ENCODE results near the gene PLCB4. TPM values are rescaled to one million over a fixed set of nuclear protein-coding genes. Genes with fewer than 3 reads are reported as not detected.

The PLCB4 gene
- total and polyA plus RNA-seq, 7 experiments from 2014 or later = 0.05 to 0.09 TPM; not detected in 5

DNA sequence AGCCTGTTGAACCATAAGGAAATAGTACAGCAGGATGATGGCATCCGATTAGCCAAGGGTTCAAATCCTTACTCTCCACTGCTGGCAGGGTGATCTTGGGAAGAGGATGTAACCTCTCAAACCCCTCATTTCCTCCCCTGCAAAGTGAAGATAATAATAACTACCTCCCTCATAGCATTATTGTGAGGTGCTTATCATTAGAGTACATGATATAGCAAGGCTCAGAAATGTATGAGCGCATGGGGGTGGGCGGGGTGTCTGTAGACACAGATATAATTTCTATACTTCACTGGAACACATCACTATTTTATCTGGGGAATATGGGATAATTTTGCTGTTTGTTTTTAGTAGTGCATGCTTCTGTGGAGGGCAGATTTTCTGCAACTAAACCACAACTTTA, 355.7 kb downstream of the PLCB4 start:
- Histone ChIP-seq H3K4me3 (ENCODE audit: low read length) (no peak overlapping the region), H3K27me3 (ENCODE audit: control insufficient read depth in 2 of 2, insufficient read depth in 2 of 2, low read length in 2 of 2) (no peaks in the 10 kb centered on the region), H3K9me3 (ENCODE audit: control insufficient read depth in 2 of 3, low read length in 3 of 3) (no peaks in the 10 kb centered on the region), H3K36me3 (ENCODE audit: control insufficient read depth in 2 of 3, insufficient read depth in 3 of 3, low read length in 3 of 3) (no peaks in the 10 kb centered on the region), H3K27ac (ENCODE audit: low read depth, low read length) (no peak overlapping the region), H3K4me1 (ENCODE audit: control insufficient read depth in 2 of 2, insufficient read depth in 2 of 2, low read length in 2 of 2) (no peaks in the 10 kb centered on the region)
- POLR2A ChIA-PET = no interaction called here
- Mint-ChIP-seq H3K27ac (no peak overlapping the region), H3K4me1 (no peaks in the 10 kb centered on the region), H3K36me3 (no peaks in the 10 kb centered on the region), H3K27me3 (peaks cover 0 to 11% (median 0%) of the 10 kb centered on the region in 5 donors), H3K9me3 (peaks cover 0 to 6% (median 0%) of the 10 kb centered on the region in 11 donors), H3K4me3 (no peak overlapping the region)
- CTCF ChIA-PET = no interaction called here
- ATAC-seq (no peak), DNase-seq (no peak)
- intact Hi-C loops (cut with micrococcal nuclease) = no loop called here

DNA sequence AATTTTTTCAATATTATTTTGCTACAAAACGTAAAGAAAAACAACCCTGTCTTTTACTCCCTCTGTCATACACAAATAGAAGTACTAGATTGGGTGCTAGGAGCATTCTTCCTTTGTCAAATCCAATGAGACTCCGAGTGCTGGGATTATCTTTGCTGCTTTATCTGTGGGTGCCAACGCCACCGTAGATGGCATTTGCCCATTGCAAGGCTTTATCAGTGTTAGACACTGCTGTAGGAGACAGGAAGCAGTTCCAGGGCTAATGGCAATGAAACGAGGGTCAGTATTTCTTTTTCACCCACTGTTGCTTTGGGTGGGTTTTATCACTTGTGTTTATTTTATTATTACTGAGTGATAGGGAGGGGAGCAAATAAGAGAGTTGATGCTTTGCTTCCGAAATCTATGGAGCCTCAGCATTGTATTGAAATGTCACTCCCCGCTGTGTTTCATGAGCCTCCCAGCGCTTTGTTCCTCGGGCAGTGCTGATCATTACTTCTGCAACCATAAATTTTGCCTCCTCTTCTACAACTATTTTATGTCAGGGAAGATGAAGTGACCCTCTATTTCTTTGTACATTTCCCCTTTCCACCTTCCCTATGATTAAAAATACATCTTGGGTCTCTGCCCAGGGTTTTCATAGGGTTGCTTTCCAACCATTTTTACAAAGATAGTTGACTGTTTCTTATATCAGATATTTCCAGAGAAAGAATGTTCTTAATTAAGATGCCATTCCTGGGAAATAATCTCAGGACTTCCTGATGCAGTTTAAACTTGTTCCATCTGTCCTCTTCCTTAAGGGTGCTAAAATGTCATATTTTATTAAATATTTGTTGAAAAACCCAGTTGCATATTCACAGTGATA, 358.8 kb downstream of the PLCB4 start:
- no peak overlapping the region for H3K27ac Mint-ChIP-seq
- H3K36me3 Mint-ChIP-seq = no peaks in the 10 kb centered on the region
- intact Hi-C loops (cut with micrococcal nuclease) = no loop called here
- ATAC-seq = no peak
- DNase-seq = no peak
- Histone ChIP-seq H3K36me3 (ENCODE audit: control insufficient read depth in 2 of 3, insufficient read depth in 3 of 3, low read length in 3 of 3) (no peaks in the 10 kb centered on the region), H3K4me1 (ENCODE audit: control insufficient read depth in 2 of 2, insufficient read depth in 2 of 2, low read length in 2 of 2) (no peaks in the 10 kb centered on the region), H3K27me3 (ENCODE audit: control insufficient read depth in 2 of 2, insufficient read depth in 2 of 2, low read length in 2 of 2) (no peaks in the 10 kb centered on the region), H3K4me3 (ENCODE audit: low read length) (no peak overlapping the region), H3K27ac (ENCODE audit: low read depth, low read length) (no peak overlapping the region), H3K9me3 (ENCODE audit: control insufficient read depth in 2 of 3, low read length in 3 of 3) (no peaks in the 10 kb centered on the region)
- H3K27me3 Mint-ChIP-seq = no peaks in the 10 kb centered on the region
- no peak overlapping the region for H3K4me3 Mint-ChIP-seq
- POLR2A ChIA-PET = no interaction called here
- CTCF ChIA-PET = no interaction called here
- peaks cover 0 to 3% (median 0%) of the 10 kb centered on the region in 11 donors for H3K9me3 Mint-ChIP-seq
- H3K4me1 Mint-ChIP-seq = no peaks in the 10 kb centered on the region

DNA sequence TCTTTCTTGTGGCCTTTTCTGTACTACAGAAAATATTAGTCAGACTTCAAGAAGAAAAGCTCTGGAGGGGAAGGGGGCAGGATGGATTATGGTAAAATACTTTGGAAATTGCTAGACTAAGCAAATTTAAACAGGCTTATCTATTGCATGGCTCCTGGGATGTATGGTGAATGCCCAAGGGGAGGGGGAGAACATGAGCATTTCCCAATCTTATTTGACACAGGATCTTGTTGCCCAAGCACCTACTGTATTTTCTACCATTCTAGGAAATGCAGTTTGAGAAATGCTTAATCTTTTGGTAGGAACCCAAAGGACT, 359.4 kb downstream of the PLCB4 start:
- H3K36me3 ChIP-seq (ENCODE audit: control insufficient read depth in 2 of 3, insufficient read depth in 3 of 3, low read length in 3 of 3) = no peaks in the 10 kb centered on the region
- DNase-seq (no peak), ATAC-seq (no peak)
- Mint-ChIP-seq H3K4me1 (no peaks in the 10 kb centered on the region), H3K4me3 (no peak overlapping the region), H3K27ac (no peak overlapping the region), H3K27me3 (no peaks in the 10 kb centered on the region), H3K36me3 (no peaks in the 10 kb centered on the region), H3K9me3 (peaks cover 0 to 2% (median 0%) of the 10 kb centered on the region in 11 donors)
- H3K9me3 ChIP-seq (ENCODE audit: control insufficient read depth in 2 of 3, low read length in 3 of 3) = no peaks in the 10 kb centered on the region
- ChIA-PET CTCF (no interaction called here), POLR2A (no interaction called here)
- no peak overlapping the region for H3K27ac ChIP-seq (ENCODE audit: low read depth, low read length)
- no peak overlapping the region for H3K4me3 ChIP-seq (ENCODE audit: low read length)
- intact Hi-C loops (cut with micrococcal nuclease) = no loop called here
- no peaks in the 10 kb centered on the region for H3K4me1 ChIP-seq (ENCODE audit: control insufficient read depth in 2 of 2, insufficient read depth in 2 of 2, low read length in 2 of 2)
- H3K27me3 ChIP-seq (ENCODE audit: control insufficient read depth in 2 of 2, insufficient read depth in 2 of 2, low read length in 2 of 2) = no peaks in the 10 kb centered on the region

- ChIA-PET POLR2A (no interaction called here), CTCF (no interaction called here)
- ATAC-seq = no peak
- Histone ChIP-seq H3K4me3 (ENCODE audit: low read length) (no peak overlapping the region), H3K9me3 (ENCODE audit: control insufficient read depth in 2 of 3, low read length in 3 of 3) (no peaks in the 10 kb centered on the region), H3K27me3 (ENCODE audit: control insufficient read depth in 2 of 2, insufficient read depth in 2 of 2, low read length in 2 of 2) (no peaks in the 10 kb centered on the region), H3K27ac (ENCODE audit: low read depth, low read length) (no peak overlapping the region), H3K4me1 (ENCODE audit: control insufficient read depth in 2 of 2, insufficient read depth in 2 of 2, low read length in 2 of 2) (no peaks in the 10 kb centered on the region), H3K36me3 (ENCODE audit: control insufficient read depth in 2 of 3, insufficient read depth in 3 of 3, low read length in 3 of 3) (no peaks in the 10 kb centered on the region)
- DNase-seq = no peak
- Mint-ChIP-seq H3K36me3 (peaks cover 0 to 4% (median 3%) of the 10 kb centered on the region in 5 donors), H3K9me3 (peaks cover 1 to 22% (median 7%) of the 10 kb centered on the region in 11 donors), H3K4me3 (no peak overlapping the region), H3K27ac (no peak overlapping the region), H3K27me3 (no peaks in the 10 kb centered on the region), H3K4me1 (no peaks in the 10 kb centered on the region)
- intact Hi-C loops (cut with micrococcal nuclease) = no loop called here
Observed at GRCh38 chr20:9439806-9440205, 370.9 kb downstream of the PLCB4 start.

- ChIA-PET CTCF (no interaction called here), POLR2A (no interaction called here)
- no peaks in the 10 kb centered on the region for H3K9me3 ChIP-seq (ENCODE audit: control insufficient read depth in 2 of 3, low read length in 3 of 3)
- Mint-ChIP-seq H3K4me1 (no peaks in the 10 kb centered on the region), H3K27me3 (no peaks in the 10 kb centered on the region), H3K27ac (no peak overlapping the region), H3K9me3 (peaks cover 1 to 22% (median 7%) of the 10 kb centered on the region in 11 donors), H3K4me3 (no peak overlapping the region), H3K36me3 (peaks cover 0 to 4% (median 3%) of the 10 kb centered on the region in 5 donors)
- no peaks in the 10 kb centered on the region for H3K4me1 ChIP-seq (ENCODE audit: control insufficient read depth in 2 of 2, insufficient read depth in 2 of 2, low read length in 2 of 2)
- H3K27me3 ChIP-seq (ENCODE audit: control insufficient read depth in 2 of 2, insufficient read depth in 2 of 2, low read length in 2 of 2) = no peaks in the 10 kb centered on the region
- H3K36me3 ChIP-seq (ENCODE audit: control insufficient read depth in 2 of 3, insufficient read depth in 3 of 3, low read length in 3 of 3) = no peaks in the 10 kb centered on the region
- no peak overlapping the region for H3K27ac ChIP-seq (ENCODE audit: low read depth, low read length)
- ATAC-seq (no peak), DNase-seq (no peak)
- H3K4me3 ChIP-seq (ENCODE audit: low read length) = no peak overlapping the region
- intact Hi-C loops (cut with micrococcal nuclease) = no loop called here
Observed at GRCh38 chr20:9440892-9441291, 372.0 kb downstream of the PLCB4 start.

- Mint-ChIP-seq H3K36me3 (peaks cover 0 to 4% (median 3%) of the 10 kb centered on the region in 5 donors), H3K9me3 (peaks cover 1 to 22% (median 7%) of the 10 kb centered on the region in 11 donors), H3K27me3 (no peaks in the 10 kb centered on the region), H3K27ac (no peak overlapping the region), H3K4me1 (no peaks in the 10 kb centered on the region), H3K4me3 (no peak overlapping the region)
- Histone ChIP-seq H3K4me3 (ENCODE audit: low read length) (no peak overlapping the region), H3K36me3 (ENCODE audit: control insufficient read depth in 2 of 3, insufficient read depth in 3 of 3, low read length in 3 of 3) (no peaks in the 10 kb centered on the region), H3K27me3 (ENCODE audit: control insufficient read depth in 2 of 2, insufficient read depth in 2 of 2, low read length in 2 of 2) (no peaks in the 10 kb centered on the region), H3K27ac (ENCODE audit: low read depth, low read length) (no peak overlapping the region), H3K4me1 (ENCODE audit: control insufficient read depth in 2 of 2, insufficient read depth in 2 of 2, low read length in 2 of 2) (no peaks in the 10 kb centered on the region), H3K9me3 (ENCODE audit: control insufficient read depth in 2 of 3, low read length in 3 of 3) (no peaks in the 10 kb centered on the region)
- intact Hi-C loops (cut with micrococcal nuclease) = no loop called here
- ATAC-seq = no peak
- DNase-seq = no peak
- ChIA-PET CTCF (no interaction called here), POLR2A (no interaction called here)
Observed at GRCh38 chr20:9441948-9442347, 373.1 kb downstream of the PLCB4 start.

- ATAC-seq (no peak), DNase-seq (no peak)
- intact Hi-C loops (cut with micrococcal nuclease) = no loop called here
- Histone ChIP-seq H3K36me3 (ENCODE audit: control insufficient read depth in 2 of 3, insufficient read depth in 3 of 3, low read length in 3 of 3) (no peaks in the 10 kb centered on the region), H3K4me1 (ENCODE audit: control insufficient read depth in 2 of 2, insufficient read depth in 2 of 2, low read length in 2 of 2) (no peaks in the 10 kb centered on the region), H3K9me3 (ENCODE audit: control insufficient read depth in 2 of 3, low read length in 3 of 3) (no peaks in the 10 kb centered on the region), H3K27ac (ENCODE audit: low read depth, low read length) (no peak overlapping the region), H3K27me3 (ENCODE audit: control insufficient read depth in 2 of 2, insufficient read depth in 2 of 2, low read length in 2 of 2) (no peaks in the 10 kb centered on the region), H3K4me3 (ENCODE audit: low read length) (no peak overlapping the region)
- Mint-ChIP-seq H3K4me3 (no peak overlapping the region), H3K36me3 (peaks cover 0 to 4% (median under 1%) of the 10 kb centered on the region in 5 donors), H3K27ac (no peak overlapping the region), H3K27me3 (no peaks in the 10 kb centered on the region), H3K9me3 (peaks cover 0 to 17% (median 7%) of the 10 kb centered on the region in 11 donors), H3K4me1 (no peaks in the 10 kb centered on the region)
- ChIA-PET CTCF (no interaction called here), POLR2A (no interaction called here)
Observed at GRCh38 chr20:9442858-9443257, 374.0 kb downstream of the PLCB4 start.

Data from naive thymus-derived CD4-positive, alpha-beta T cell (primary cell).